HG02840 (cell line): ENCODE results near the gene UBA6.
A peak's percentile ranks its signal among the peaks of the same experiment; 100 is the strongest.

Experiments
- ATAC-seq: cut with Tn5 transposase; IDR thresholded peaks from one replicate; pipeline ENCODE4 v1.9.1; 2021; ENCODE audit warnings: mild to moderate bottlenecking, moderate library complexity, moderate number of reproducible peaks; ENCODE audit not compliant: unreplicated experiment, low FRiP score

The UBA6 gene

DNA sequence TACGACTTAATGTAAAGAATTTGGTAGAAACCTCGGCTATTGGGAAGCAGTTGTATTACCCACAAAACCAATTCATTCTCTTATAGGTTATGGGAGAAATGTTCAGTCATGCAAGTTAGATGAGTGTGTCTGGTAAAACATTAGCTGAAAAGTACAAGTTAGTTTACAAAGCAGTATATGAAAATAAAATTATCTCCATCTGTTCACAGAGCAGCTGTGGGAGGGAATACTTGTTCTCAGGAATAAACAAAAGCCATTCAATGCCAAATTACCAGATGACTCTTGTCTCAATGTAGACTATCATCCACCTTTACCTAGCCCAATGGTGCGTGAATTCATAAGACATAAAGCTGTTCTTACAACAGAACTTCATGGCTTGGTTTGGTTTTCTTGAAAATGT, 113.8 kb downstream of the UBA6 start:
- no peak for ATAC-seq

- ATAC-seq = no peak
These were observed 116.5 kb downstream of the UBA6 start for GRCh38 chr4:67584496-67584895.

GRCh38 chr4:67581913-67582312, 119.0 kb downstream of the UBA6 start:
- ATAC-seq = no peak

- ATAC-seq = no peak
These were observed 119.6 kb downstream of the UBA6 start for GRCh38 chr4:67581208-67581857.

DNA sequence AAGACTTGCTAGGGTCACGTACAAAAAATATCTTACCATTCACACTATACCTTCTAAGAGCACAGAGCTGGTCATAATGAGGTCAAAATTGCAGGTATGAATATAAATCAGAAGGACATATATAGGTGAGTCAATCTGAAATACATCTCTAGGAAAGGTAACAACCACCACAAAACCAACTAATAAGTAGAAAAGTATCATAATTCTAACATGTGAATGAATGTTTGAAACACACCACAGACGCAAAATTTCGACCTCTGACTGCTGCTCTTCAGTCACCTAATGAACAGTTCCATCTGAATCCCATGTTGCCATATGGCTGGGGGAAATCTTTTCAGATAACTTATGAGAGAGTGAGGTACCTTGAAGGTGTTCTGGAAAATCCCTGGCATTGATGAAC, 120.4 kb downstream of the UBA6 start:
- peak; percentile 41 for ATAC-seq

DNA sequence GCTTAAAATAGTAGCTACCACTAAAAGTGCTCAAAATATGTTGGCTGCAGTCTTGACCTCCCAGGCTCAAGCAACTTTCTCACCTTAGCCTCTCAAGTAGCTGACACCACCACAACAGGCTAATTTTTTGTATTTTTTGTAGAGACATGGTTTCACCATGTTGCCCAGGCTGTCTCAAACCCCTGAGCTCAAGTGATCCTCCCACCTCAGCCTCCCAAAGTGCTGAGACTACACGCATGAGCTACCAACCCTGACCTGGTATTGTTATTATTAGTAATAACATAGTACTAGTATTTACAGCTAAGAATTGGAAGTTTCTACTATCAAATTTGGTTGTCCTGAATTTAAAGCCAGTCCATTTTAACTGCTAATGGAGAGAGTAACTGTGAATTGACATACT, 124.4 kb downstream of the UBA6 start:
- ATAC-seq = no peak

- no peak for ATAC-seq
These were observed 124.9 kb downstream of the UBA6 start for GRCh38 chr4:67576059-67576466.

GRCh38 chr4:67575232-67576058, 125.5 kb downstream of the UBA6 start:
- ATAC-seq = peak; percentile 90

- no peak for ATAC-seq
These were observed 127.8 kb downstream of the UBA6 start for GRCh38 chr4:67573193-67573592.

GRCh38 chr4:67571975-67572374, 129.0 kb downstream of the UBA6 start:
- no peak for ATAC-seq

GRCh38 chr4:67570537-67570936, 130.4 kb downstream of the UBA6 start:
- no peak for ATAC-seq

DNA sequence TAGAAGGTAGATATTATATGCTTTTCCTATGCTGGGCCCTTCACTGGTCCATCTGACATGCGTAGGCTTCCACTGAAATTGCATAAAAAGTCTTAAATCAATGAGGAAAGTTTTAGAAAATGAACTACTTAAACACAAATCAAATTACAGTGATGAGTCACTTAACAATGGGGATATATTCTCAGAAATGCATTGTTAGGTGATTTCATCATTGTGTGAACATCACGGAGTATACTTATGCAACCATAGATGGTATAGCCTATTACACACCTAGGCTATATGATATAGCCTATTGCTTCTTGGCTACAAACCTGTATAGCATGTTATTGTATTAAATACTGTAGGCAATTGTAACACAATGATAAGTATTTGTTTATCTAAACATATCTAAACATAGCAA, 132.1 kb downstream of the UBA6 start:
- ATAC-seq = no peak

DNA sequence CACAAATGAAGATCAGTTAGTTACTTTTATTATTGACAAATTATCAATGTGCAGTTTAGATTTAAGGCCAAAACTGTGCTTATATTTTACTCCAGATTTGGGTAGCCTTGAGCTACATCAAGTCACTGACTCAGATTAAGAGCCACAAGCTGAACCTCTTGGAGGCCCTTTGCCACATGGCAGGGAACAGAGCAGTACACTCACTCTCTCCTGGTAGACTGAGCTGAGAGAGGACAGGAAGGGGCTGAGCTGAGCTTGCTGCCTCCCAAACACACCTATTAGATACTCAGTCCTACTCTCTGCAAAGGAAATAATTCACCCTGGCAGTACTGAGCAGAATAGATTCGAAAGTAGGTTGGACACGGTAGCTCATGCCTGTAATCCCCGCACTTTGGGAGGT, 134.6 kb downstream of the UBA6 start:
- no peak for ATAC-seq

- ATAC-seq = no peak
These were observed 135.7 kb downstream of the UBA6 start for GRCh38 chr4:67565284-67565683.
